ENCODE results near the gene CDKAL1. TPM values are rescaled to one million over a fixed set of nuclear protein-coding genes. Genes with fewer than 3 reads are reported as not detected.

CDKAL1 gene
- total RNA-seq, 4 donors from 2014 or later, result 13.5 to 21.2 (median 17.3) TPM

DNA sequence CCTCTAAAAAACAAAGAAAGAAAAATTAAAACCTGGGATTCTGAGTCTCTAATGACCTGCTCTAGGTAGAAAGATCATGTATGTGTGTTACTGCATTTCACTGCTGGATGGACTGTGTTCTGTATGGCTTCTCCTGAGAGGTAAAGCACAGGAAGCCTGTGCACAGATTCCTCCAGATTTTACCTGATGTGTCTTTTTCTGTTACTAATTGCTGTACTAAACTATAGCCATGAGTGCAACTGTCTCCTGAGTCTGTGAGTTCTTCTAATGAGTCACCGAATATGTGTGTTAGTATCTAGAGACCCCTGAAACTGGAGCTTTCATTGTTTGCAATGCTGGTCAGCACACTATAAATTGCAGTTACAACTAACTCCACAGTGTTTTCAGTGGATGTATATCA is 270.8 kb downstream of the CDKAL1 start:
- Histone ChIP-seq H3K27me3 (no peaks in the 10 kb centered on the region), H3K9me3 (peaks cover 0 to 20% (median 5%) of the 10 kb centered on the region in 4 donors), H3K4me3 (no peak overlapping the region), H3K36me3 (peaks cover 0 to 34% (median 0%) of the 10 kb centered on the region in 3 donors), H3K27ac (no peak overlapping the region), H3K4me1 (peaks cover 0 to 11% (median 0%) of the 10 kb centered on the region in 4 donors)
- no peak for DNase-seq (ENCODE audit: low spot score in 2 of 2)
- WGBS, 2 donors, result 43 to 62% methylated on average over 1 of the region's 1 CpG
- TF ChIP-seq EP300 (IDR thresholded peaks at IDR 0.05) (no peak), POLR2A (IDR thresholded peaks at IDR 0.05) (no peak), CTCF (IDR thresholded peaks at IDR 0.05) (no peak)

- no peak for DNase-seq (ENCODE audit: low spot score in 2 of 2)
- peaks cover 0 to 24% (median 0%) of the 10 kb centered on the region in 3 donors for H3K36me3 ChIP-seq
- no peak for TF ChIP-seq POLR2A (IDR thresholded peaks at IDR 0.05)
- TF ChIP-seq CTCF (IDR thresholded peaks at IDR 0.05), result no peak
- TF ChIP-seq EP300 (IDR thresholded peaks at IDR 0.05), result no peak
- peaks cover 0 to 20% (median 5%) of the 10 kb centered on the region in 4 donors for H3K9me3 ChIP-seq
- WGBS, 2 donors, result 96 to 98% methylated on average over 3 of the region's 3 CpGs
- H3K27me3 ChIP-seq, result no peaks in the 10 kb centered on the region
- H3K4me1 ChIP-seq, result peaks cover 0 to 11% (median 0%) of the 10 kb centered on the region in 4 donors
- H3K4me3 ChIP-seq, result no peak overlapping the region
- H3K27ac ChIP-seq, result no peak overlapping the region
These were observed 272.4 kb downstream of the CDKAL1 start for GRCh38 chr6:20806669-20807068.

GRCh38 chr6:20808439-20808838 is 274.2 kb downstream of the CDKAL1 start:
- Histone ChIP-seq H3K27me3 (no peaks in the 10 kb centered on the region), H3K4me1 (peaks cover 0 to 6% (median 0%) of the 10 kb centered on the region in 4 donors), H3K27ac (no peak overlapping the region), H3K9me3 (peaks cover 0 to 20% (median 5%) of the 10 kb centered on the region in 4 donors), H3K36me3 (peaks cover 0 to 24% (median 0%) of the 10 kb centered on the region in 3 donors), H3K4me3 (no peak overlapping the region)
- TF ChIP-seq EP300 (IDR thresholded peaks at IDR 0.05) (no peak), CTCF (IDR thresholded peaks at IDR 0.05) (no peak), POLR2A (IDR thresholded peaks at IDR 0.05) (no peak)
- DNase-seq (ENCODE audit: low spot score in 2 of 2), result no peak
- 82 to 85% methylated on average over 2 of the region's 2 CpGs for WGBS, 2 donors

DNA sequence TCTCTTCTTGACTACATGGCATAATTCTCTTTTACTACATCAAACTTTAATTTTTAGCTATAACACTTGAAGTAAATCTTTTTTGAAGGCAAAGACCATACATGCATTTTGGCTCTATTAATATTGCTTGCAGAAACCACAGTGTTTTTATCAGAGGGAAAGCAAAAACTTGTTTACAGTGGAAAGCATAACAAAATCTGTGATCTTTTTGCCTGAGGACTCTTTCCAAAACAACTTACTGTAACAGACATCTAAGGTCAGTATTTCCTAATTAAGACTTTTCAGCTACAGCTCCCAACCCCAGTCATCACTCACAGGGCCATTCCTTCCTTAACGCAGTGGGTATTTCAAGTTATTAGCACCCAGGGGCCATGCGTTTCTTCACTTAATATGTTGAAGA is 274.7 kb downstream of the CDKAL1 start:
- H3K9me3 ChIP-seq, result peaks cover 0 to 20% (median 5%) of the 10 kb centered on the region in 4 donors
- no peak for TF ChIP-seq POLR2A (IDR thresholded peaks at IDR 0.05)
- TF ChIP-seq EP300 (IDR thresholded peaks at IDR 0.05), result no peak
- no peak for TF ChIP-seq CTCF (IDR thresholded peaks at IDR 0.05)
- no peaks in the 10 kb centered on the region for H3K27me3 ChIP-seq
- peaks cover 0 to 24% (median 0%) of the 10 kb centered on the region in 3 donors for H3K36me3 ChIP-seq
- H3K4me1 ChIP-seq, result peaks cover 0 to 6% (median 0%) of the 10 kb centered on the region in 4 donors
- 66 to 69% methylated on average over 2 of the region's 2 CpGs for whole genome bisulfite sequencing, 2 donors
- no peak overlapping the region for H3K27ac ChIP-seq
- no peak for DNase-seq (ENCODE audit: low spot score in 2 of 2)
- H3K4me3 ChIP-seq, result no peak overlapping the region

- H3K4me3 ChIP-seq, result no peak overlapping the region
- no peak for TF ChIP-seq EP300 (IDR thresholded peaks at IDR 0.05)
- no peak for TF ChIP-seq CTCF (IDR thresholded peaks at IDR 0.05)
- no peak for TF ChIP-seq POLR2A (IDR thresholded peaks at IDR 0.05)
- no peaks in the 10 kb centered on the region for H3K27me3 ChIP-seq
- WGBS, 2 donors, result 66 to 79% methylated on average over 3 of the region's 3 CpGs
- DNase-seq (ENCODE audit: low spot score in 2 of 2), result no peak
- H3K27ac ChIP-seq, result no peak overlapping the region
- H3K36me3 ChIP-seq, result peaks cover 0 to 19% (median 0%) of the 10 kb centered on the region in 3 donors
- peaks cover 0 to 6% (median 0%) of the 10 kb centered on the region in 4 donors for H3K4me1 ChIP-seq
- H3K9me3 ChIP-seq, result peaks cover 0 to 17% (median 5%) of the 10 kb centered on the region in 4 donors
These were observed 276.5 kb downstream of the CDKAL1 start for GRCh38 chr6:20810727-20811108.

All from tibial nerve (tissue), 4 donors.